Kidney (tissue), 14 donors: ENCODE measurements around the gene ATR. TPM values are rescaled to one million over a fixed set of nuclear protein-coding genes. Genes with fewer than 3 reads are reported as not detected.

Experiments used
- DNase-seq, 5 donors: peaks; one replicate each; pipeline ENCODE4 v3.0.0-alpha.2; 2013 to 2020
- FAIRE-seq: peaks from 2 replicates; lab custom pipeline; 2012; peaks lifted over from hg19 to GRCh38; lab: Jason Lieb, UNC
- H3K27ac ChIP-seq, 2 donors: one replicate each; pipeline ENCODE4 v1.7.0; 2013; ENCODE audit warnings: low read depth in 2 of 2, low read length in 2 of 2, inconsistent platforms in 1 of 2
- H3K27me3 ChIP-seq: one replicate; pipeline ENCODE4 v1.7.1; 2013; ENCODE audit warnings: low read length, inconsistent platforms; ENCODE audit not compliant: control insufficient read depth, insufficient read depth
- H3K36me3 ChIP-seq, 3 donors: one replicate each; pipeline versions ENCODE4 v1.7.0 to v1.7.1; 2013; ENCODE audit warnings: low read length in 3 of 3, control low read depth in 1 of 3, inconsistent platforms in 1 of 3; ENCODE audit not compliant: insufficient read depth in 3 of 3, control insufficient read depth in 2 of 3
- H3K4me1 ChIP-seq, 3 donors: one replicate each; pipeline versions ENCODE4 v1.7.0 to v1.7.1; 2013; ENCODE audit warnings: low read length in 3 of 3, inconsistent platforms in 1 of 3, low read depth in 1 of 3; ENCODE audit not compliant: control insufficient read depth in 2 of 3, insufficient read depth in 2 of 3
- H3K4me3 ChIP-seq, 3 donors: one replicate each; pipeline versions ENCODE4 v1.7.0 to v1.8.1; 2013; ENCODE audit warnings: low read length in 3 of 3, control low read depth in 1 of 3, inconsistent platforms in 1 of 3
- H3K9ac ChIP-seq, 3 donors: one replicate each; pipeline versions ENCODE4 v1.7.0 to v1.7.1; 2013; ENCODE audit warnings: low read length in 3 of 3, control low read depth in 1 of 3, inconsistent platforms in 1 of 3
- H3K9me3 ChIP-seq, 3 donors: one replicate each; pipeline versions ENCODE4 v1.7.0 to v1.7.1; 2013; ENCODE audit warnings: low read length in 3 of 3, control low read depth in 1 of 3, inconsistent platforms in 1 of 3; ENCODE audit not compliant: control insufficient read depth in 2 of 3, insufficient read depth in 1 of 3
- CTCF ChIP-seq: IDR thresholded peaks from 3 replicates; pipeline ENCODE4 v1.5.1; 2012; ENCODE audit warnings: mild to moderate bottlenecking, moderate library complexity, borderline replicate concordance; ENCODE audit not compliant: insufficient read depth; ENCODE audit errors: extremely low read depth
- intact Hi-C: fragments of 100-400 bp; cut with DNase I; formaldehyde crosslinking; loops from one replicate; pipeline ENCODE4 v1.11.1; 2022
- polyA plus RNA-seq: library from polyadenylated mRNA; stranded (reverse); fragments of 350-450 nt; fragmentation: Illumina TruSeq; extraction: RNeasy Lipid Tissue Mini Kit (QIAGEN cat#74804); gene quantifications from one replicate; pipeline ENCODE4 v1.2.3, GENCODE V29; 2014; ENCODE audit warnings: low read depth, low replicate concordance; ENCODE audit not compliant: insufficient read depth
- total RNA-seq: library from RNA; stranded (reverse); fragmentation: NEBNext Ultra II Directional; extraction: Animal tissue kit (Norgen Biotek cat#: 25700); gene quantifications from one replicate; pipeline ENCODE4 v1.2.1, GENCODE V29; 2021
- donor health status: control.
- donor health status: control.
- donor health status: control.
- donor health status: control.
- donor health status: control.
- donor health status: DM: yes; HTN: yes; CAD: no.
- donor health status: Normal renal cell carcinoma (clear cell type).

Gene ATR
- total and polyA plus RNA-seq, 2 donors from 2014 or later = 17.4 to 31.8 TPM

GRCh38 chr3:142450881-142451280, 127.7 kb downstream of the ATR start:
- FAIRE-seq (no peak), DNase-seq (no peak)
- Histone ChIP-seq H3K9me3 (no peaks in the 10 kb centered on the region), H3K4me1 (peaks cover 0 to 7% (median under 1%) of the 10 kb centered on the region in 3 donors), H3K4me3 (no peak overlapping the region), H3K27me3 (no peaks in the 10 kb centered on the region), H3K36me3 (peaks cover 0 to 6% (median 3%) of the 10 kb centered on the region in 3 donors), H3K27ac (no peak overlapping the region), H3K9ac (no peak overlapping the region)
- TF ChIP-seq CTCF = no peak
- intact Hi-C loops = no loop called here

GRCh38 chr3:142450189-142450588, 128.3 kb downstream of the ATR start:
- peaks cover 0 to 6% (median 3%) of the 10 kb centered on the region in 3 donors for H3K36me3 ChIP-seq
- no peak overlapping the region for H3K27ac ChIP-seq
- DNase-seq (no peak), FAIRE-seq (no peak)
- no peak overlapping the region for H3K4me3 ChIP-seq
- no peaks in the 10 kb centered on the region for H3K9me3 ChIP-seq
- H3K4me1 ChIP-seq = peaks cover 0 to 14% (median 3%) of the 10 kb centered on the region in 3 donors
- no peaks in the 10 kb centered on the region for H3K27me3 ChIP-seq
- intact Hi-C loops = no loop called here
- TF ChIP-seq CTCF = no peak
- no peak overlapping the region for H3K9ac ChIP-seq

- Histone ChIP-seq H3K4me1 (peaks cover 0 to 15% (median 3%) of the 10 kb centered on the region in 3 donors), H3K4me3 (peak within 1 kb of the TSS; percentile 84 to 98 (median 94)), H3K9ac (peak within 1 kb of the TSS; percentile 88 to 100 (median 100)), H3K27me3 (no peaks in the 10 kb centered on the region), H3K27ac (peak within 1 kb of the TSS; percentile 95 to 96), H3K9me3 (no peaks in the 10 kb centered on the region), H3K36me3 (peaks cover 0 to 6% (median 3%) of the 10 kb centered on the region in 3 donors)
- intact Hi-C loops = no loop called here
- no peak for TF ChIP-seq CTCF
- FAIRE-seq (no peak), DNase-seq (peak; percentile 95 to 98 (median 97))
Measured at GRCh38 chr3:142447852-142448823, 130.4 kb downstream of the ATR start, which contains the start of gene XRN1. Gene XRN1 (minus strand): TSS chr3:142448037. CDS start chr3:142447944, 93 bp downstream.
